Medulla oblongata (tissue), 1 donor: ENCODE results near the gene ANAPC7.
"Not testable (repeated sequence)": the region's sequence is repeated elsewhere in the genome, so short reads cannot be mapped to it uniquely, and the experiment has no call there.

Source experiments
- DNase-seq: peaks from one replicate; pipeline ENCODE4 v3.0.0-alpha.2; 2015; ENCODE audit errors: extremely low spot score

Gene ANAPC7

GRCh38 chr12:110373962-110374611 is 29.4 kb downstream of the ANAPC7 start:
- DNase-seq, result no peak

DNA sequence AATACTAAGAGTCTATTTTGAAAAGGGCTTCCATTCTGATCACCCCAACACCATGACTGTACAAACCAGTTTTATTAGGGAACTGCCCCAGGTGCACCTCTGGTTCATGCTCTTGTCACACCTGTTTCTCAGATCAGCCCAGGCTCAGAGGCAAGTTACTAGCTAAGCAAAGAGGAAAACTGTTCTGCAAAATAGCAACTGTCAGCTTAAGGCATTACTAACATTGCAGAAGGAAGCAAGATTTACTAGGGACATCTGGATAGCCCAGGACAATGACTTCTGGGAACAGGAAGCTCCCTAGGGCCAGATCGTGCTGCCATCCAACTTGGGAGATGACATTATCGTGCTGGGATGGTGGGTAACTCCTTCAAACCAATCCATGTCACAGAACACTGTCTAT is 30.1 kb downstream of the ANAPC7 start:
- DNase-seq, result no peak

DNA sequence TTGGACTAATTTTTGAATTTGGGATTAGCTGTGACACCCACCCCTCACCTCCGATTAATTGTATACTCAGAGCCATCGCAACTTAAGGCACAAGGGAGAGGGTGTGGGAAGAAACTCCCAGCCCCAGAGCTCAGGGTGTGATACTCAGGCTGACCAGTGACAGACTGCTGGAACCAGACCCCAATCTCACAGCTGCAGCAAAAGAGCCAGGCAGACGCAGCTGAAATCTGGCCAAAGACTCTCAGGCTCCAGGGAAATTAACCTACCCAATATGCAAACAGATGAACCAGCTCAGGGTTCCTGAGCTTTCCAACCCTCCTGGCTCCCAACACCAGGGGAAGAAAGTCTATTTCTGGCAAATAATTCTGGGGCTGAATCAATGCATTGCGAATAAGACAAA is 30.5 kb downstream of the ANAPC7 start:
- no peak for DNase-seq

GRCh38 chr12:110372056-110372425 is 31.5 kb downstream of the ANAPC7 start:
- no peak for DNase-seq

- DNase-seq, result no peak
Observed at GRCh38 chr12:110371408-110372055, 32.0 kb downstream of the ANAPC7 start.

DNA sequence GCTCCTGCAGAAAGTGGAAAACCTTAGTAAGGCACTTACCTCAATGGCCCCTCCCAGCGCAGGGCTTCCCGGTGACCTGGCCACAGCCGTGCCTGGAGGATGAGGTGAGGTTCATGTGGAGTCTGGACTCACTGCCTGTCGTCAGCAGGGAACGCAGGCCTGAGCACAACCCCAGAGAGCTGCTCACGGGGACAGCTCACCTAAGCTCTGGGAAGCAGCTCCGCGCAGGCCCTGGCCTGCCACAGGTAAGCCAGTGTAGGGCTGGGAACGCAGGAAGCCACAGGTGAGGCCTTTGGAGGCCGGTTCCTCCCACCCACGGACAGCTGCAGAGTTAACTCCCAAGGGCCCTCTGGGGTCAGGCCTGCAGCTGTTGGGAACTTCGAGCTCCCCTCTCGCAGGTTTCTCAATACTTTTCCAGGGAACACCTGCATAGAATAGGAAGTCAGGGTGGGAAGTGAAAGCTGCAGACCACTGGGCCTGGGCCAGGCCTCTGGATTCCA is 32.7 kb downstream of the ANAPC7 start:
- no peak for DNase-seq

- DNase-seq, result no peak
Observed at GRCh38 chr12:110369992-110370391, 33.5 kb downstream of the ANAPC7 start.

DNA sequence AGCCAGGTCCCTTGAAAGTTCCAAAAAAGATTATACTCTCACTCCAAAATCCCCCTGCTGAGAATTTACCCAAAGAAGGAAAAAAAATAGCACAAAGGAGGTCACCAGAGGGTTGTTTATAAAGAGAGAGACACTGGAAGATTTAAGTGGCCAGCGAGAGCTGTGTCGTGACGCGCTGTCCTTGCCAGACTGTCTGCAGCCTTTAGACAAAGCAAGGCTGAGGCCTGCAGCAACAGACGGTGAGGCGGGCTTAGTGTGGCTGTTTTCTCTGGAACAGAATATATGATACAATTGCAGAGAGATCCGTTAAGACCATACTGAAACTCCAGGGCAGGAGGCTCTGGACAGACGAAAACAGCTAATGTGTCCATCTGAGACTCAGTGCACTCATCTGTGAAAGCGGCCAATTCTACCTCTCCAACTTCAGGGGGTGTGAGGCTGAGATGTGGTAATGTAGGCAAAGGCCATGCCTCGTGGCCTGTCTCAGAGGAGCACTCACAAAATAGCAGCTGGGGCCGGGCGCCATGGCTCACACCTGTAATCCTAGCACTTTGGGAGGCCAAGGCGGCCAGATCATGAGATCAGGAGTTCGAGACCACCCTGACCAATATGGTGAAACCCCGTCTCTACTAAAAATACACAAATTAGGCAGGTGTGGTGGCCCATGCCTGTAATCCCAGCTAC is 36.2 kb downstream of the ANAPC7 start:
- peak; percentile 15 for DNase-seq

- DNase-seq, result no peak
Observed at GRCh38 chr12:110366321-110367142, 37.0 kb downstream of the ANAPC7 start.

GRCh38 chr12:110365489-110366320 is 37.8 kb downstream of the ANAPC7 start:
- no peak for DNase-seq

DNA sequence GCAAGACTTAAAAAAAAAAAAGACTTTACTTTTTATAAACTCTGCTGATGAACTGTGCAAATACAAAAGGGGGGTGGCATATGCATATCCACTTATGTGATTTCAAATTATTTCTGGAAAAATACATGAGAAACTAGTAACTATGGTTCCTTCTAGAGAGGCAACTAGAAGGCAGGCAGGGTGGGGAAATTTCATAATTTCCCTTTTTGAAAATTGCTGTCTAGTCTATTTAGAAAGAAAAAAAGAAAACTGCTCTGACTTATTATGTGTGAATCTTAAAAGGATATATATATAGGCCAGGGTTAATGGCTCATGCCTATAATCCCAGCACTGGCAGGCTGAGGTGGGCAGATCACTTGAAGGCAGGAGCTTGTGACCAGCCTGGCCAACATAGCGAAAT is 42.3 kb downstream of the ANAPC7 start:
- no peak for DNase-seq

DNA sequence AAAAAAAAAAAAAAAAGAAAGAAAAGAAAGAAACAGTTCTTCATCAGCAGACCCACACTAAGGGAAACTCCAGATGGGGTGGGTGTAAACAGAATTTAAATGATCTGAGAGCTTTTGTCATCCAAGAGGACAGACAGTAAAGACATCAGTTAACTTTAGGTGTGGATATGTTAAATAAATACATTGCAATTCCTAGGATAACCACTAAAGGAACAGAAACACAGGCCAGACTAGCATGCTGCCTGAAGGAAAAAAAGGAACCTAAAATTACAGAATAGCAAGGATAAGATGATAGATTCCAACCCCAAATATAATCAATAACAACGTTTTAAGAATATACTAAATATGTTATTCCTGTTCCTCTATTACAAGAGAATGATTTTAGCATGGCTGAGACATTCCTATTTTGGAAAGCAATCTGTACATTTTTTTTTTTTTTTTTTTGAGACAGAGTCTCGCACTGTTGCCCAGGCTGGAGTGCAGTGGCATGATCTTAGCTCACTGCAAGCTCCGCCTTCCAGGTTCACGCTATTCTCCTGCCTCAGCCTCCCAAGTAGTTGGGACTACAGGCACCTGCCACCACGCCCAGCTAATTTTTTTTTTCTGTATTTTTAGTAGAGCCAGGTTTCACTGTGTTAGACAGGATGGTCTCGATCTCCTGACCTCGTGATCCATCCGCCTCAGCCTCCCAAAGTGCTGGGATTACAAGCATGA is 45.0 kb downstream of the ANAPC7 start:
- not testable (repeated sequence) for DNase-seq

DNA sequence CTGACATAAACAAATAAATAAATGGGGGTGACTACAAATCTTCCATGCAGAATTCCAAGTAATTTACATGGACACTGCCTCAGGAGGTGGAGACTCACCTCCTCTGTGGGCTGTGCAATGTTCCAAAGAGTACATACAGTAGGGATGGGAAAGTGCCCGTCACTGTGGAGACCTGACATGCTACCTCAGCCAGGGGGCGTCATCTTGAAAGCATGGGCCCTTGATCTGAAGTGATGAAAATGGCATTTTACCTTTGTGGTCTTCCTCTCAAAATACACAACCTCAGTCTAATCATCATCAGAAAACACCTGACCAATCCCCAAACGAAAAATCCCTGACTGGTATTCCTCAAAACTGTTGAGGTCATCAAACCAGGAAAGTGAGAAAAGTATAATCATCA is 48.4 kb downstream of the ANAPC7 start:
- DNase-seq, result no peak

- no peak for DNase-seq
Observed at GRCh38 chr12:110354172-110354780, 49.2 kb downstream of the ANAPC7 start.

- no peak for DNase-seq
Observed at GRCh38 chr12:110353211-110353965, 50.1 kb downstream of the ANAPC7 start.

- DNase-seq, result no peak
Observed at GRCh38 chr12:110352401-110352800, 51.1 kb downstream of the ANAPC7 start.

- DNase-seq, result no peak
Observed at GRCh38 chr12:110351119-110351518, 52.4 kb downstream of the ANAPC7 start.

DNA sequence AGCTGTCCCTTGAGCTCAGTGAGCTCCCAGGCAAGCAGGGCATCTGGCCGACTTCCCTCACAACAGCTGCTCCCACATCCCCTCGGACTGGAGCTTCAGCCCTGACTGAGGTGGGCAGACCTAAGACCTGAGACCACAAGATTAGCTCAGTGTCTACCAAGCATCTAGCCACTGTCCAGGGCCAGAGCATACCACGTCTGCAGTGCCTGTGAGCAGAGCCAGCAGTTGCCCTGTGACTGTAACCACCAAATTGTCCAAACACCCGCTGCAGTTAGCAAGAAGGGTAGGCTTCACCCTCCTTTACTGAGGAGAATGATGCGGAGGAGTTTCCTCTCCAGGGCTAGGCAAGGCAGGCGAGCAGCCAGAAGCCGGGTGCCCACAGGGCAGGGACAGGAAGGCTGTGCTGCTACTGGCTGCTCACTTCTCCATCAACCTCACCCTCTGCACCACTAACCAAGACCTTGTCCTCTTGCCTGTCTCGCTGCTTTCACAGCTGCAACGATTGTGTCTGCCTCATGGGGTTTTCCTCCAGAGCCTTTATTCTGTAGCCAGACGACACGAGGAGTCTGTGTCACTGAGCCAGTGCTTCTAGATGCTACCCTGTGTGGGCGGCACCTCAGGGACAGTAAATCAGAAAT is 53.9 kb downstream of the ANAPC7 start:
- peak; percentile 20 for DNase-seq

DNA sequence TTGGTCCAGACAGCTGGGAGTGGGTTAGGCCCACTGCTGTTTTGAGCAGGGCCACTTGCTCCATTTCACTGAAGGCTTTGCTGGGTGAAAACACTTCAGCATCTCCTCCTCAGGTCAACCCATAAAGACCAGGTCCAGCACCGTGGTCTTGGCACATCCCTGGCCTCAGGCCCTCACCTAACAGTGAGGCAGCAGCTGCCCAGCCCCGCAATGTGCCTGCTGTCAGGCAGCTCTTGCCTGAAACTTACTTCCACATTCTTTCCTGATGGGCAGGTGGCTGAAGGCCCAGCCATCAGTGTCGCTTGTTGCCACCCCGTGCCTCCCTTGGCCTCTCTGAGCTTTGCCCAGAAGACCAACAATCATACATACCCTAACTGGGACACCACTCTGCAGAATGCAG is 54.4 kb downstream of the ANAPC7 start:
- DNase-seq, result no peak
